HepG2 (cell line): ENCODE results near the gene ATP2C2. TPM values are rescaled to one million over a fixed set of nuclear protein-coding genes. Genes with fewer than 3 reads are reported as not detected.
"Not testable (repeated sequence)": the region's sequence is repeated elsewhere in the genome, so short reads cannot be mapped to it uniquely, and the experiment has no call there.

Experiments
- ATAC-seq: fragments of 200-7000 bp; cut with Tn5 transposase; 3 replicates; pipeline ENCODE4 v1.9.1; 2020; ENCODE audit warnings: mild to moderate bottlenecking, moderate library complexity
- BruUV-seq: library from RNA; stranded (reverse); fragments of 400-500 nt; replicated peaks from 2 replicates; lab custom pipeline; 2021; lab: Mats Ljungman, UMichigan
- CTCF ChIA-PET: fragments of 300-600 bp; formaldehyde crosslinking; extraction: SDS; loops from one replicate; lab custom pipeline; 2021; ENCODE audit warnings: low total read pairs, inconsistent platforms, low intra/inter-chr PET ratio; lab: Yijun Ruan, JAX
- POLR2A ChIA-PET: fragments of 350-600 bp; sonication (Branson Sonifier 250); formaldehyde crosslinking; loops from one replicate; lab custom pipeline; 2020; ENCODE audit warnings: antibody characterized with exemption, inconsistent platforms; lab: Yijun Ruan, JAX
- DNase-seq: peaks from one replicate; pipeline ENCODE4 v3.0.0-alpha.2; 2015; ENCODE audit warnings: low spot score
- FAIRE-seq: peaks from 3 replicates; lab custom pipeline; 2011; peaks lifted over from hg19 to GRCh38; lab: Jason Lieb, UNC
- H2AFZ ChIP-seq: one replicate; pipeline ENCODE4 v1.6.1; 2011; ENCODE audit warnings: low read length, inconsistent platforms
- H3K27ac ChIP-seq: fragments of 300-600 bp; 3 replicates; pipeline ENCODE4 v1.8.0; 2011; ENCODE audit warnings: mixed run types, mild to moderate bottlenecking, mixed read lengths, low read length, inconsistent platforms; ENCODE audit not compliant: insufficient read depth; ENCODE audit errors: extremely low read length
- H3K27me3 ChIP-seq, 2 experiments: fragments of 200-600 bp in 1 of 2; 2 replicates in 1 of 2; 3 replicates in 1 of 2; pipeline versions ENCODE4 v1.6.0 to v1.8.0; 2011; ENCODE audit warnings: low read length in 2 of 2, mild to moderate bottlenecking in 2 of 2, moderate library complexity in 2 of 2, inconsistent platforms in 1 of 2; ENCODE audit not compliant: insufficient read depth in 2 of 2, control insufficient read depth in 1 of 2
- H3K36me3 ChIP-seq, 2 experiments: fragments of 200-600 bp in 1 of 2; replicated peaks in 1 of 2; 2 replicates in 1 of 2; 3 replicates in 1 of 2; pipeline versions ENCODE4 v1.5.1 to v1.8.0; 2011; ENCODE audit warnings: low read length in 2 of 2, inconsistent platforms in 1 of 2; ENCODE audit not compliant: insufficient read depth in 2 of 2, control insufficient read depth in 1 of 2
- H3K4me1 ChIP-seq: 2 replicates; pipeline ENCODE4 v1.5.1; 2012; ENCODE audit warnings: low read length, inconsistent platforms; ENCODE audit not compliant: insufficient read depth
- H3K4me2 ChIP-seq: 2 replicates; pipeline ENCODE4 v1.6.0; 2011; ENCODE audit warnings: low read depth, low read length, inconsistent platforms
- H3K4me3 ChIP-seq, 3 experiments: fragments of 200-600 bp in 1 of 3; sonication (generic), shearing (Covaris generic) in 1 of 3; replicated peaks in 1 of 3; 2 replicates each; pipeline ENCODE4 v1.5.1; 2011 to 2016; ENCODE audit warnings: low read length in 3 of 3, inconsistent platforms in 2 of 3, low read depth in 2 of 3, mild to moderate bottlenecking in 2 of 3, control low read depth in 1 of 3, mixed read lengths in 1 of 3; ENCODE audit not compliant: insufficient read depth in 1 of 3
- H3K79me2 ChIP-seq: one replicate; pipeline ENCODE4 v1.6.1; 2011; ENCODE audit warnings: low read length, inconsistent platforms; ENCODE audit not compliant: insufficient read depth
- H3K9ac ChIP-seq: 2 replicates; pipeline ENCODE4 v1.6.0; 2011; ENCODE audit warnings: mild to moderate bottlenecking, low read depth, low read length, inconsistent platforms; ENCODE audit not compliant: insufficient read depth
- H3K9me3 ChIP-seq: 2 replicates; pipeline ENCODE4 v1.5.1; 2012; ENCODE audit warnings: mild to moderate bottlenecking, low read length
- H4K20me1 ChIP-seq: 2 replicates; pipeline ENCODE4 v1.6.0; 2011; ENCODE audit warnings: inconsistent platforms, mild to moderate bottlenecking, low read length, moderate library complexity; ENCODE audit not compliant: insufficient read depth
- ETV5 ChIP-seq: IDR thresholded peaks from 2 replicates; pipeline ENCODE4 v1.6.1; 2018; ENCODE audit warnings: missing biosample characterization, missing genetic modification reagents, inconsistent platforms, borderline replicate concordance
- KMT2B ChIP-seq: IDR thresholded peaks from 2 replicates; pipeline ENCODE4 v1.6.1; 2016; ENCODE audit warnings: missing genetic modification reagents, missing compliant biosample characterization
- NFRKB ChIP-seq: fragments of 450-650 bp; IDR thresholded peaks from 2 replicates; pipeline ENCODE4 v1.6.1; 2017
- WGBS: methylation state at CpG from one replicate; pipeline ENCODE4 v1.1.6; 2017; ENCODE audit warnings: low lambda C conversion rate; 5-methylcytosine and 5-hydroxymethylcytosine counted together
- in situ Hi-C: cut with HindIII; loops from 2 replicates; pipeline ENCODE4 v1.10.0; 2017; ENCODE audit warnings: low pct_unique_long_range_greater_than_20kb; ENCODE audit not compliant: extremely low pct_ligation_motif_present
- intact Hi-C: fragments of 100-400 bp; cut with micrococcal nuclease; formaldehyde crosslinking; loops from one replicate; pipeline ENCODE4 v1.10.0; 2022; ENCODE audit not compliant: unreplicated experiment
- polyA plus RNA-seq, 8 experiments: library from polyadenylated mRNA; depleted of rRNA in 3 of 8; stranded (reverse) in 7 of 8; unstranded in 1 of 8; fragments of >200 nt; fragmentation: Illumina TruSeq in 4 of 8; extraction: Trizol in 4 of 8; gene quantifications; 2 replicates each; pipeline versions ENCODE4 v1.2.1 to v1.2.3, GENCODE V29; 2011 to 2016; ENCODE audit warnings: low read depth in 4 of 8, missing spikeins in 1 of 8, mixed read lengths in 1 of 8; ENCODE audit not compliant: insufficient read depth in 1 of 8
- total RNA-seq, 5 experiments: library from RNA; depleted of rRNA; stranded (reverse); fragments of >200 nt; fragmentation: Illumina TruSeq; extraction: Trizol; gene quantifications; 2 replicates each; pipeline ENCODE4 v1.2.3, GENCODE V29; 2016; ENCODE audit warnings: low read depth in 1 of 5
- TF ChIP-seq, protein P1 (sequence below), 2 experiments: fragments of 450-650 bp in 1 of 2; sonication (generic) in 1 of 2; formaldehyde crosslinking in 1 of 2; IDR thresholded peaks; 2 replicates each; pipeline versions ENCODE4 v1.6.1 to v1.8.0; 2016 to 2022; ENCODE audit warnings: antibody characterized with exemption in 1 of 2, mild to moderate bottlenecking in 1 of 2, missing genetic modification reagents in 1 of 2
- TF ChIP-seq, protein P2 (sequence below): sonication (generic); formaldehyde crosslinking; IDR thresholded peaks from 2 replicates; pipeline ENCODE4 v1.9.0; 2022; ENCODE audit warnings: low read depth, missing genetic modification reagents

The ATP2C2 gene
- total and polyA plus RNA-seq, 2 of the 13 experiments (the other 11 are each of a cell fraction or from before 2014, with no cell fraction given), result 0.07 TPM; not detected in 1

DNA sequence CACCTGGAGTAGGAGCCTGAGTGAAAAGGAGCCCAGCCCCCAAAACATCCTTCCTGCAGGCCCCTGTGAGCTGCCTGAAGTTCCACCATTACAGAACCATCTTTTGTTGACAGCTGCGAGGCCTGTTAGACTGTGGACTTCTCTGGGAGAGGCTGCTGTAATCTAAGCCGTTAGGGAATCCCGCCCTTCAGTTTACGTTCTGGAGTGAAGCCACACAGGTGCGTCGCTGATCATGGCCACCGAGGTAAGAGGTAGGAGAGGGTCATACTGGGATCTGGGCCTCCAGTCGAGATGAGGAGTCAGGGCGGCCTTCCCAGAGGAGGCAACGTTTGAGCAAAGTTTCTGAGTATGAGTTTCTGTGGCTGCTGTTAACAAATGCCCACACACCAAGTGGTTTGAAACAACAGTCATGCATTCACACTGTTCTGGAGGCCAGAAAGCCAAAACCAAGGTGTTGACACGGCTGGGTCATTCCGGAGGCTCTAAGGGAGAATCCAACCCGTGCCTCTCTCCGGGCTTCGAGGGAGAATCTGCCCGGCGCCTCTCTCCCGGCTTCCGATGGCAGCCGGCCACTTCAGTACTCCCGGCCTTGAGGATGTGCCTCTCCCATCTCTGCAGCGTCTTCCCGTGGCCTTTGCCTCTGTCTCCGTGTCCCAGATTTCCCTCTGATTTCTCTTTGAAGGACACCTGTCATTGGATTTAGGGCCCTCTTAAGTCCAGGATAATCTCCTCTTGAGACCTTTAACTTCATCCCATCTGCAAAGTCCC, 26.6 kb upstream of the ATP2C2 start (continued):
- TF ChIP-seq, protein P1, sequence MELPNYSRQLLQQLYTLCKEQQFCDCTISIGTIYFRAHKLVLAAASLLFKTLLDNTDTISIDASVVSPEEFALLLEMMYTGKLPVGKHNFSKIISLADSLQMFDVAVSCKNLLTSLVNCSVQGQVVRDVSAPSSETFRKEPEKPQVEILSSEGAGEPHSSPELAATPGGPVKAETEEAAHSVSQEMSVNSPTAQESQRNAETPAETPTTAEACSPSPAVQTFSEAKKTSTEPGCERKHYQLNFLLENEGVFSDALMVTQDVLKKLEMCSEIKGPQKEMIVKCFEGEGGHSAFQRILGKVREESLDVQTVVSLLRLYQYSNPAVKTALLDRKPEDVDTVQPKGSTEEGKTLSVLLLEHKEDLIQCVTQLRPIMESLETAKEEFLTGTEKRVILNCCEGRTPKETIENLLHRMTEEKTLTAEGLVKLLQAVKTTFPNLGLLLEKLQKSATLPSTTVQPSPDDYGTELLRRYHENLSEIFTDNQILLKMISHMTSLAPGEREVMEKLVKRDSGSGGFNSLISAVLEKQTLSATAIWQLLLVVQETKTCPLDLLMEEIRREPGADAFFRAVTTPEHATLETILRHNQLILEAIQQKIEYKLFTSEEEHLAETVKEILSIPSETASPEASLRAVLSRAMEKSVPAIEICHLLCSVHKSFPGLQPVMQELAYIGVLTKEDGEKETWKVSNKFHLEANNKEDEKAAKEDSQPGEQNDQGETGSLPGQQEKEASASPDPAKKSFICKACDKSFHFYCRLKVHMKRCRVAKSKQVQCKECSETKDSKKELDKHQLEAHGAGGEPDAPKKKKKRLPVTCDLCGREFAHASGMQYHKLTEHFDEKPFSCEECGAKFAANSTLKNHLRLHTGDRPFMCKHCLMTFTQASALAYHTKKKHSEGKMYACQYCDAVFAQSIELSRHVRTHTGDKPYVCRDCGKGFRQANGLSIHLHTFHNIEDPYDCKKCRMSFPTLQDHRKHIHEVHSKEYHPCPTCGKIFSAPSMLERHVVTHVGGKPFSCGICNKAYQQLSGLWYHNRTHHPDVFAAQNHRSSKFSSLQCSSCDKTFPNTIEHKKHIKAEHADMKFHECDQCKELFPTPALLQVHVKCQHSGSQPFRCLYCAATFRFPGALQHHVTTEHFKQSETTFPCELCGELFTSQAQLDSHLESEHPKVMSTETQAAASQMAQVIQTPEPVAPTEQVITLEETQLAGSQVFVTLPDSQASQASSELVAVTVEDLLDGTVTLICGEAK (IDR thresholded peaks at IDR 0.05), result no peak
- TF ChIP-seq, protein P1 (CRISPR knock-in tag; IDR thresholded peaks at IDR 0.05), result no peak
- no peak for TF ChIP-seq KMT2B
- TF ChIP-seq, protein P2, sequence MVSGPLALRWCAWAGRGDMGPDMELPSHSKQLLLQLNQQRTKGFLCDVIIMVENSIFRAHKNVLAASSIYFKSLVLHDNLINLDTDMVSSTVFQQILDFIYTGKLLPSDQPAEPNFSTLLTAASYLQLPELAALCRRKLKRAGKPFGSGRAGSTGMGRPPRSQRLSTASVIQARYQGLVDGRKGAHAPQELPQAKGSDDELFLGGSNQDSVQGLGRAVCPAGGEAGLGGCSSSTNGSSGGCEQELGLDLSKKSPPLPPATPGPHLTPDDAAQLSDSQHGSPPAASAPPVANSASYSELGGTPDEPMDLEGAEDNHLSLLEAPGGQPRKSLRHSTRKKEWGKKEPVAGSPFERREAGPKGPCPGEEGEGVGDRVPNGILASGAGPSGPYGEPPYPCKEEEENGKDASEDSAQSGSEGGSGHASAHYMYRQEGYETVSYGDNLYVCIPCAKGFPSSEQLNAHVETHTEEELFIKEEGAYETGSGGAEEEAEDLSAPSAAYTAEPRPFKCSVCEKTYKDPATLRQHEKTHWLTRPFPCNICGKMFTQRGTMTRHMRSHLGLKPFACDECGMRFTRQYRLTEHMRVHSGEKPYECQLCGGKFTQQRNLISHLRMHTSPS (CRISPR knock-in tag), result no peak
- TF ChIP-seq NFRKB, result no peak
- no peak for TF ChIP-seq ETV5 (CRISPR knock-in tag)

DNA sequence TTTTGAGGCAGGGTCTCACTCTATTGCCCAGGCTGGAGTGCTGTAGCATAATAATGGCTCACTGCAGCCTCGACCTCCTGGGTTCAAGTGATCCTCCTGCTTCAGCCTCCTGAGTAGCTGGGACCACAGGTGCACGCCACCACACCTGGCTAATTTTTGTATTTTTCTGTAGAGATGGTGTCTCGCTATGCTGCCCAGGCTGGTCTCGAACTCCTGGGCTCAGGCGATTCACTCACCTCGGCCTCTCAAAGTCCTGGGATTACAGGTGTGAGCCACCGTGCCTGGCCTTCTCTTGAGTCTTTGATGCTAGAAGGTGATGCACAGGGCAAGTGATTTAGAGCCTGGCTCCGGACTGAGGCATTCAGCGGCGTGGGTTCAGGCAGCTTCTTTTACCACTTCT, 24.5 kb upstream of the ATP2C2 start:
- H3K27me3 ChIP-seq, result peaks cover 3 to 53% of the 10 kb centered on the region in 2 experiments
- H3K27ac ChIP-seq, intact Hi-C loops, H4K20me1 ChIP-seq, H3K4me1 ChIP-seq, in situ Hi-C loops, CTCF ChIA-PET, POLR2A ChIA-PET, BruUV-seq, H3K9me3 ChIP-seq, H3K79me2 ChIP-seq, H2AFZ ChIP-seq, FAIRE-seq, H3K9ac ChIP-seq, H3K36me3 ChIP-seq, ATAC-seq, DNase-seq, H3K4me2 ChIP-seq, H3K4me3 ChIP-seq: not testable (repeated sequence)
- WGBS, result 49% methylated on average over 10 of the region's 10 CpGs
